Measurements from ENCODE around the gene EEF1E1.

The EEF1E1 gene

DNA sequence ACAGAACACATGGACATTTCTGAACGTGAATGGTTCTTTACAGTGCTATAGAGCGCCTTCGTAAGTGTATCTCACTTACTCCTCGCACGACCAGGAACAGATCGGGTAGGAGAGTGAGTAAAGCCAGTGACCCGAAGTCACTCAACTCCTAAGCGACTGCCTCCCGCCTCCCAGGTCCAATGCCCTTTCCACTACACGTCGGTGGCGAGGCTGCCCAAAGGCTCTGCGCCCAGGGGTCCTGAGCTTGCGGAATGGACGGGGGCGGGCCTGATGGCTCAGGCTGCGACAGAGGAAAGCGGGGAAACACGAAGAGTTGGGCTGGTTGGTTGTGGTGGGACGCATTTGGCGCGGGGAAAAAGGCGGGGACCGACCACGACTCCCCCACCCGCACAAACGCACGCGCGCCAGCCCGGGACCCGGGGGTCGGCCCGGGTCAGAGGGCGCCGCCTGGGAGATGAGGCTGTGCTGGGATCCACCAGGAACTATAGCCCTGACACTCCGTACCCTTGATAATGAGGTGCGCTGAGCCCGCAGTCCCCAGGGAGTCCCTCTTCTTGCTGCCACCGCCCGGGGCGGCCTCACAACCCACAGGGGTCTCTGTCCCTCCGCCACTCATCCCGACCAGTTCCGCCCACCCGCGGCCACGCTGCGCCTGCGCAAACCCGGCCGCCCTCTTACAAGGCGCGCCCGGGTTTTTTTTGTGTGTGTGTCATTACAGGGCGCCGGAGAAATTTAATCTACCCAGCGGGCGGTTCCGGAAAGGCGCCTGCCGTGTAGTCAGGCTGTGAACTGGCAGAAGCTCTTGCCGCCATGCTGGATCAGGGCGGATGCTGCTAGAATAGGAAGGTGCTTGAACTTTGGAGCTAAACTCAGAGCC lies 38.3 kb downstream of the EEF1E1 start, which contains the start of gene BLOC1S5:
TSS of gene BLOC1S5 (minus strand) at position 629 of the 877 bp plus-strand sequence. CDS start at position 616, 13 bp downstream.
- H3K4me3 ChIP-seq (ENCODE audit: low read length in 2 of 2), result peak within 1 kb of the TSS; percentile 70 to 94
- peak within 1 kb of the TSS; percentile 93 for H2BK5ac ChIP-seq (ENCODE audit: low read length)
- H2BK15ac ChIP-seq (ENCODE audit: low read length), result no peak within 1 kb of the TSS
- H3K4me1 ChIP-seq (ENCODE audit: control insufficient read depth in 2 of 2, insufficient read depth in 1 of 2, low read depth in 1 of 2, low read length in 2 of 2), result peaks cover 0 to under 1% of the 10 kb centered on the region in 2 donors
- peak within 1 kb of the TSS; percentile 93 for H2AFZ ChIP-seq (ENCODE audit: low read length)
- H3K9ac ChIP-seq (ENCODE audit: low read depth, low read length, poor library complexity), result peak within 1 kb of the TSS; percentile 98
- H3K27ac ChIP-seq (replicated peaks; ENCODE audit: low read length), result peak within 1 kb of the TSS; percentile 63
- H3K14ac ChIP-seq (ENCODE audit: low read length), result peak within 1 kb of the TSS; percentile 14
- H4K8ac ChIP-seq (ENCODE audit: low read depth, low read length), result no peak within 1 kb of the TSS
- H3K9me3 ChIP-seq (replicated peaks in 1 of 2; ENCODE audit: control insufficient read depth in 2 of 2, insufficient read depth in 1 of 2, low read depth in 1 of 2, low read length in 2 of 2), result no peaks in the 10 kb centered on the region
- H3K4me2 ChIP-seq (ENCODE audit: insufficient read depth, low read length, poor library complexity, severe bottlenecking), result peak within 1 kb of the TSS; percentile 97
- peak; percentile 92 for DNase-seq (ENCODE audit: low spot score)
- H3K23ac ChIP-seq (ENCODE audit: low read depth, low read length, poor library complexity), result peak within 1 kb of the TSS; percentile 29
- no peak within 1 kb of the TSS for H4K91ac ChIP-seq (ENCODE audit: low read depth, low read length, poor library complexity)
- peak within 1 kb of the TSS; percentile 20 for H2AK5ac ChIP-seq (ENCODE audit: low read depth, low read length)
- no peak within 1 kb of the TSS for H2BK12ac ChIP-seq (ENCODE audit: low read length)
- H3K27me3 ChIP-seq (ENCODE audit: control insufficient read depth in 3 of 3, insufficient read depth in 3 of 3, low read depth in 1 of 3, low read length in 3 of 3), result no peaks in the 10 kb centered on the region
- no CpG with 5 or more reads among the region's 64 CpGs for WGBS, 2 donors (ENCODE audit: extremely low coverage in 2 of 2, insufficient read length in 2 of 2, insufficient replicate concordance in 1 of 2)
- H3K36me3 ChIP-seq (replicated peaks in 1 of 2; ENCODE audit: control insufficient read depth in 2 of 2, insufficient read depth in 2 of 2, low read length in 2 of 2), result peaks cover 3 to 31% of the 10 kb centered on the region in 2 donors
- H3K18ac ChIP-seq (ENCODE audit: low read length), result peak within 1 kb of the TSS; percentile 96
- no peaks in the 10 kb centered on the region for H3K79me1 ChIP-seq (ENCODE audit: low read depth, low read length)
- no peak within 1 kb of the TSS for H3K4ac ChIP-seq (ENCODE audit: low read length)
- H2BK120ac ChIP-seq (ENCODE audit: low read depth, low read length), result no peak within 1 kb of the TSS

- no peak overlapping the region for H2BK15ac ChIP-seq (ENCODE audit: low read length)
- H3K23ac ChIP-seq (ENCODE audit: low read depth, low read length, poor library complexity), result no peak overlapping the region
- H3K27me3 ChIP-seq (ENCODE audit: control insufficient read depth in 3 of 3, insufficient read depth in 3 of 3, low read depth in 1 of 3, low read length in 3 of 3), result no peaks in the 10 kb centered on the region
- H3K14ac ChIP-seq (ENCODE audit: low read length), result no peak overlapping the region
- H3K4me1 ChIP-seq (ENCODE audit: control insufficient read depth in 2 of 2, insufficient read depth in 1 of 2, low read depth in 1 of 2, low read length in 2 of 2), result no peaks in the 10 kb centered on the region
- H3K4me2 ChIP-seq (ENCODE audit: insufficient read depth, low read length, poor library complexity, severe bottlenecking), result no peak overlapping the region
- no peak for DNase-seq (ENCODE audit: low spot score)
- no peak overlapping the region for H2BK120ac ChIP-seq (ENCODE audit: low read depth, low read length)
- no CpG with 5 or more reads among the region's 4 CpGs for WGBS, 2 donors (ENCODE audit: extremely low coverage in 2 of 2, insufficient read length in 2 of 2, insufficient replicate concordance in 1 of 2)
- no peak overlapping the region for H2AFZ ChIP-seq (ENCODE audit: low read length)
- H3K4me3 ChIP-seq (ENCODE audit: low read length in 2 of 2), result no peak overlapping the region
- H3K18ac ChIP-seq (ENCODE audit: low read length), result no peak overlapping the region
- no peaks in the 10 kb centered on the region for H3K9me3 ChIP-seq (replicated peaks in 1 of 2; ENCODE audit: control insufficient read depth in 2 of 2, insufficient read depth in 1 of 2, low read depth in 1 of 2, low read length in 2 of 2)
- H2BK12ac ChIP-seq (ENCODE audit: low read length), result no peak overlapping the region
- peaks cover 6 to 50% of the 10 kb centered on the region in 2 donors for H3K36me3 ChIP-seq (replicated peaks in 1 of 2; ENCODE audit: control insufficient read depth in 2 of 2, insufficient read depth in 2 of 2, low read length in 2 of 2)
- no peak overlapping the region for H3K4ac ChIP-seq (ENCODE audit: low read length)
- H3K9ac ChIP-seq (ENCODE audit: low read depth, low read length, poor library complexity), result no peak overlapping the region
- H4K91ac ChIP-seq (ENCODE audit: low read depth, low read length, poor library complexity), result no peak overlapping the region
- no peak overlapping the region for H2BK5ac ChIP-seq (ENCODE audit: low read length)
- no peak overlapping the region for H2AK5ac ChIP-seq (ENCODE audit: low read depth, low read length)
- H3K27ac ChIP-seq (replicated peaks; ENCODE audit: low read length), result no peak overlapping the region
- no peaks in the 10 kb centered on the region for H3K79me1 ChIP-seq (ENCODE audit: low read depth, low read length)
- no peak overlapping the region for H4K8ac ChIP-seq (ENCODE audit: low read depth, low read length)
These were observed 40.6 kb downstream of the EEF1E1 start for GRCh38 chr6:8061736-8062135.

GRCh38 chr6:8060346-8060745 lies 42.0 kb downstream of the EEF1E1 start:
- peaks cover 0 to 2% of the 10 kb centered on the region in 2 donors for H3K4me1 ChIP-seq (ENCODE audit: control insufficient read depth in 2 of 2, insufficient read depth in 1 of 2, low read depth in 1 of 2, low read length in 2 of 2)
- H2BK15ac ChIP-seq (ENCODE audit: low read length), result no peak overlapping the region
- H2BK5ac ChIP-seq (ENCODE audit: low read length), result no peak overlapping the region
- no peak overlapping the region for H3K18ac ChIP-seq (ENCODE audit: low read length)
- H3K9ac ChIP-seq (ENCODE audit: low read depth, low read length, poor library complexity), result no peak overlapping the region
- no peak overlapping the region for H2BK120ac ChIP-seq (ENCODE audit: low read depth, low read length)
- no peak overlapping the region for H3K4me2 ChIP-seq (ENCODE audit: insufficient read depth, low read length, poor library complexity, severe bottlenecking)
- H2BK12ac ChIP-seq (ENCODE audit: low read length), result no peak overlapping the region
- H2AK5ac ChIP-seq (ENCODE audit: low read depth, low read length), result no peak overlapping the region
- no CpG with 5 or more reads among the region's 3 CpGs for WGBS, 2 donors (ENCODE audit: extremely low coverage in 2 of 2, insufficient read length in 2 of 2, insufficient replicate concordance in 1 of 2)
- H3K23ac ChIP-seq (ENCODE audit: low read depth, low read length, poor library complexity), result no peak overlapping the region
- peaks cover 6 to 63% of the 10 kb centered on the region in 2 donors for H3K36me3 ChIP-seq (replicated peaks in 1 of 2; ENCODE audit: control insufficient read depth in 2 of 2, insufficient read depth in 2 of 2, low read length in 2 of 2)
- H2AFZ ChIP-seq (ENCODE audit: low read length), result no peak overlapping the region
- H3K4me3 ChIP-seq (ENCODE audit: low read length in 2 of 2), result no peak overlapping the region
- no peak overlapping the region for H3K4ac ChIP-seq (ENCODE audit: low read length)
- H3K27ac ChIP-seq (replicated peaks; ENCODE audit: low read length), result no peak overlapping the region
- no peaks in the 10 kb centered on the region for H3K9me3 ChIP-seq (replicated peaks in 1 of 2; ENCODE audit: control insufficient read depth in 2 of 2, insufficient read depth in 1 of 2, low read depth in 1 of 2, low read length in 2 of 2)
- H3K27me3 ChIP-seq (ENCODE audit: control insufficient read depth in 3 of 3, insufficient read depth in 3 of 3, low read depth in 1 of 3, low read length in 3 of 3), result no peaks in the 10 kb centered on the region
- H3K14ac ChIP-seq (ENCODE audit: low read length), result no peak overlapping the region
- H4K8ac ChIP-seq (ENCODE audit: low read depth, low read length), result no peak overlapping the region
- H3K79me1 ChIP-seq (ENCODE audit: low read depth, low read length), result no peaks in the 10 kb centered on the region
- no peak overlapping the region for H4K91ac ChIP-seq (ENCODE audit: low read depth, low read length, poor library complexity)
- no peak for DNase-seq (ENCODE audit: low spot score)

GRCh38 chr6:8059129-8059528 lies 43.2 kb downstream of the EEF1E1 start:
- H3K4ac ChIP-seq (ENCODE audit: low read length), result no peak overlapping the region
- H3K4me1 ChIP-seq (ENCODE audit: control insufficient read depth in 2 of 2, insufficient read depth in 1 of 2, low read depth in 1 of 2, low read length in 2 of 2), result peaks cover 0 to 2% of the 10 kb centered on the region in 2 donors
- DNase-seq (ENCODE audit: low spot score), result no peak
- H2BK15ac ChIP-seq (ENCODE audit: low read length), result no peak overlapping the region
- no peak overlapping the region for H3K18ac ChIP-seq (ENCODE audit: low read length)
- H3K9ac ChIP-seq (ENCODE audit: low read depth, low read length, poor library complexity), result no peak overlapping the region
- no peak overlapping the region for H2AK5ac ChIP-seq (ENCODE audit: low read depth, low read length)
- no peak overlapping the region for H2BK12ac ChIP-seq (ENCODE audit: low read length)
- no peak overlapping the region for H3K14ac ChIP-seq (ENCODE audit: low read length)
- H3K36me3 ChIP-seq (replicated peaks in 1 of 2; ENCODE audit: control insufficient read depth in 2 of 2, insufficient read depth in 2 of 2, low read length in 2 of 2), result peaks cover 6 to 75% of the 10 kb centered on the region in 2 donors
- H3K79me1 ChIP-seq (ENCODE audit: low read depth, low read length), result no peaks in the 10 kb centered on the region
- no peak overlapping the region for H3K4me3 ChIP-seq (ENCODE audit: low read length in 2 of 2)
- no peaks in the 10 kb centered on the region for H3K9me3 ChIP-seq (replicated peaks in 1 of 2; ENCODE audit: control insufficient read depth in 2 of 2, insufficient read depth in 1 of 2, low read depth in 1 of 2, low read length in 2 of 2)
- no peak overlapping the region for H3K4me2 ChIP-seq (ENCODE audit: insufficient read depth, low read length, poor library complexity, severe bottlenecking)
- H3K27me3 ChIP-seq (ENCODE audit: control insufficient read depth in 3 of 3, insufficient read depth in 3 of 3, low read depth in 1 of 3, low read length in 3 of 3), result no peaks in the 10 kb centered on the region
- H4K8ac ChIP-seq (ENCODE audit: low read depth, low read length), result no peak overlapping the region
- H3K27ac ChIP-seq (replicated peaks; ENCODE audit: low read length), result no peak overlapping the region
- no peak overlapping the region for H2BK120ac ChIP-seq (ENCODE audit: low read depth, low read length)
- no peak overlapping the region for H2BK5ac ChIP-seq (ENCODE audit: low read length)
- no peak overlapping the region for H3K23ac ChIP-seq (ENCODE audit: low read depth, low read length, poor library complexity)
- H2AFZ ChIP-seq (ENCODE audit: low read length), result no peak overlapping the region
- H4K91ac ChIP-seq (ENCODE audit: low read depth, low read length, poor library complexity), result no peak overlapping the region

Measured in neuronal stem cell (in vitro differentiated cells).